CD14-positive monocyte (primary cell): Measurements from ENCODE around the gene PRSS27. TPM values are rescaled to one million over a fixed set of nuclear protein-coding genes. Genes with fewer than 3 reads are reported as not detected.

Experiments
- DNase-seq, 3 donors: peaks; one replicate each; pipeline ENCODE4 v3.0.0-alpha.2; 2011 to 2022
- H2AFZ ChIP-seq: 2 replicates; pipeline ENCODE4 v1.6.0; 2012; ENCODE audit warnings: mild to moderate bottlenecking, low read depth, low read length, inconsistent platforms; ENCODE audit not compliant: insufficient read depth, poor library complexity, severe bottlenecking
- H3K27ac ChIP-seq, 2 donors: 1 replicate in 1 of 2; 2 replicates in 1 of 2; pipeline ENCODE4 v1.5.1; 2012 to 2013; ENCODE audit warnings: low read length in 2 of 2, control low read depth in 1 of 2, inconsistent platforms in 1 of 2, low read depth in 1 of 2, mild to moderate bottlenecking in 1 of 2
- H3K27me3 ChIP-seq, 2 donors: one replicate each; pipeline versions ENCODE4 v1.6.0 to v1.6.1; 2011 to 2013; ENCODE audit warnings: low read length in 2 of 2; ENCODE audit not compliant: control insufficient read depth in 2 of 2, insufficient read depth in 2 of 2
- H3K36me3 ChIP-seq, 2 donors: replicated peaks in 1 of 2; 1 replicate in 1 of 2; 2 replicates in 1 of 2; pipeline versions ENCODE4 v1.5.1 to v1.6.1; 2012 to 2013; ENCODE audit warnings: low read length in 2 of 2, control low read depth in 1 of 2, inconsistent platforms in 1 of 2, mild to moderate bottlenecking in 1 of 2; ENCODE audit not compliant: insufficient read depth in 2 of 2, control insufficient read depth in 1 of 2
- H3K4me1 ChIP-seq, 2 donors: 1 replicate in 1 of 2; 2 replicates in 1 of 2; pipeline versions ENCODE4 v1.5.1 to v1.6.1; 2012 to 2013; ENCODE audit warnings: low read length in 2 of 2, control low read depth in 1 of 2, inconsistent platforms in 1 of 2, mild to moderate bottlenecking in 1 of 2, moderate library complexity in 1 of 2; ENCODE audit not compliant: insufficient read depth in 2 of 2, control insufficient read depth in 1 of 2
- H3K4me2 ChIP-seq: replicated peaks from 2 replicates; pipeline ENCODE3; 2012; ENCODE audit warnings: low read length, moderate library complexity, mild to moderate bottlenecking; ENCODE audit not compliant: poor library complexity, severe bottlenecking; ENCODE audit errors: extremely low read depth
- H3K4me3 ChIP-seq, 3 experiments: fragments of 200-600 bp in 1 of 3; sonication (generic) in 1 of 3; replicated peaks in 1 of 3; 1 replicate in 2 of 3; 2 replicates in 1 of 3; pipeline ENCODE4 v1.5.1; 2011 to 2013; ENCODE audit warnings: low read length in 3 of 3, mild to moderate bottlenecking in 3 of 3, control low read depth in 2 of 3, low read depth in 2 of 3, inconsistent platforms in 1 of 3, moderate library complexity in 1 of 3
- H3K79me2 ChIP-seq: 2 replicates; pipeline ENCODE4 v1.6.0; 2012; ENCODE audit warnings: mild to moderate bottlenecking, control low read depth, inconsistent platforms, low read length, moderate library complexity; ENCODE audit not compliant: insufficient read depth
- H3K9ac ChIP-seq: 2 replicates; pipeline ENCODE4 v1.6.0; 2017; ENCODE audit warnings: low read length, mild to moderate bottlenecking; ENCODE audit not compliant: insufficient read depth, poor library complexity, severe bottlenecking
- H3K9me3 ChIP-seq, 2 donors: replicated peaks in 1 of 2; 1 replicate in 1 of 2; 2 replicates in 1 of 2; pipeline versions ENCODE4 v1.5.1 to v1.6.1; 2012 to 2013; ENCODE audit warnings: low read length in 2 of 2, control low read depth in 1 of 2; ENCODE audit not compliant: control insufficient read depth in 1 of 2, insufficient read depth in 1 of 2
- H4K20me1 ChIP-seq: 2 replicates; pipeline ENCODE4 v1.6.0; 2012; ENCODE audit warnings: mild to moderate bottlenecking, low read length, control low read depth, moderate library complexity; ENCODE audit not compliant: insufficient read depth
- H3K27ac Mint-ChIP-seq, 7 donors: one replicate each; pipeline ENCODE4 v1.8.0; 2020; ENCODE audit warnings: mild to moderate bottlenecking in 7 of 7, mixed read lengths in 7 of 7, moderate library complexity in 6 of 7, inconsistent platforms in 2 of 7
- H3K27me3 Mint-ChIP-seq, 3 donors: one replicate each; pipeline ENCODE4 v1.8.0; 2021 to 2022; ENCODE audit warnings: low read depth in 3 of 3, mild to moderate bottlenecking in 3 of 3, mixed read lengths in 3 of 3, moderate library complexity in 3 of 3, inconsistent platforms in 1 of 3
- H3K36me3 Mint-ChIP-seq, 2 donors: one replicate each; pipeline ENCODE4 v1.8.0; 2020; ENCODE audit warnings: mixed read lengths in 2 of 2, inconsistent platforms in 1 of 2, mild to moderate bottlenecking in 1 of 2
- H3K4me1 Mint-ChIP-seq: one replicate; pipeline ENCODE4 v1.8.0; 2020; ENCODE audit warnings: mild to moderate bottlenecking, mixed read lengths
- H3K4me3 Mint-ChIP-seq, 2 donors: one replicate each; pipeline ENCODE4 v1.8.0; 2020; ENCODE audit warnings: mild to moderate bottlenecking in 2 of 2, mixed read lengths in 2 of 2, moderate library complexity in 1 of 2
- H3K9me3 Mint-ChIP-seq, 7 donors: one replicate each; pipeline ENCODE4 v1.8.0; 2020 to 2022; ENCODE audit warnings: mixed read lengths in 7 of 7, mild to moderate bottlenecking in 6 of 7, moderate library complexity in 6 of 7, inconsistent platforms in 2 of 7
- CTCF ChIP-seq: fragments of 200-600 bp; IDR thresholded peaks from one replicate; pipeline ENCODE4 v1.8.0; 2022; ENCODE audit warnings: antibody characterized with exemption, mild to moderate bottlenecking
- WGBS: methylation state at CpG from one replicate; pipeline ENCODE4 v1.1.5; 2013; ENCODE audit warnings: missing lambda C conversion rate; ENCODE audit not compliant: insufficient coverage; 5-methylcytosine and 5-hydroxymethylcytosine counted together
- intact Hi-C, 2 donors: fragments of 100-400 bp; cut with micrococcal nuclease; formaldehyde crosslinking; loops; one replicate each; pipeline versions ENCODE4 v1.15.0 to v1.15.1; 2023
- polyA plus RNA-seq, 3 donors: library from polyadenylated mRNA; depleted of rRNA in 1 of 3; unstranded in 2 of 3; stranded (reverse) in 1 of 3; fragments of 300-500 nt in 2 of 3; fragments of >200 nt in 1 of 3; fragmentation: Illumina TruSeq in 2 of 3; gene quantifications; 1 replicate in 2 of 3; 2 replicates in 1 of 3; pipeline ENCODE4 v1.2.3, GENCODE V29; 2012 to 2021

The PRSS27 gene
- polyA plus RNA-seq, 3 donors = 1.1 TPM; not detected in 2

GRCh38 chr16:2704166-2704982 lies 15.7 kb downstream of the PRSS27 start:
- Mint-ChIP-seq H3K27me3 (peaks cover 0 to 1% (median under 1%) of the 10 kb centered on the region in 3 donors), H3K9me3 (no peaks in the 10 kb centered on the region), H3K4me3 (no peak overlapping the region), H3K27ac (no peak overlapping the region), H3K36me3 (peaks cover 57 to 99% of the 10 kb centered on the region in 2 donors), H3K4me1 (no peaks in the 10 kb centered on the region)
- H3K9ac ChIP-seq = no peak overlapping the region
- H4K20me1 ChIP-seq = peaks cover 100% of the 10 kb centered on the region
- H3K79me2 ChIP-seq = peaks cover 3% of the 10 kb centered on the region
- DNase-seq = no peak
- no peak for TF ChIP-seq CTCF
- H3K27ac ChIP-seq = no peak overlapping the region
- no peaks in the 10 kb centered on the region for H3K4me1 ChIP-seq
- H3K4me2 ChIP-seq = no peak overlapping the region
- intact Hi-C loops = no loop called here
- 95% methylated on average over 29 of the region's 33 CpGs for WGBS
- H3K36me3 ChIP-seq = peaks cover 97 to 100% of the 10 kb centered on the region in 2 donors
- H3K9me3 ChIP-seq = no peaks in the 10 kb centered on the region
- H3K27me3 ChIP-seq = no peaks in the 10 kb centered on the region
- no peak overlapping the region for H2AFZ ChIP-seq
- H3K4me3 ChIP-seq = no peak overlapping the region

DNA sequence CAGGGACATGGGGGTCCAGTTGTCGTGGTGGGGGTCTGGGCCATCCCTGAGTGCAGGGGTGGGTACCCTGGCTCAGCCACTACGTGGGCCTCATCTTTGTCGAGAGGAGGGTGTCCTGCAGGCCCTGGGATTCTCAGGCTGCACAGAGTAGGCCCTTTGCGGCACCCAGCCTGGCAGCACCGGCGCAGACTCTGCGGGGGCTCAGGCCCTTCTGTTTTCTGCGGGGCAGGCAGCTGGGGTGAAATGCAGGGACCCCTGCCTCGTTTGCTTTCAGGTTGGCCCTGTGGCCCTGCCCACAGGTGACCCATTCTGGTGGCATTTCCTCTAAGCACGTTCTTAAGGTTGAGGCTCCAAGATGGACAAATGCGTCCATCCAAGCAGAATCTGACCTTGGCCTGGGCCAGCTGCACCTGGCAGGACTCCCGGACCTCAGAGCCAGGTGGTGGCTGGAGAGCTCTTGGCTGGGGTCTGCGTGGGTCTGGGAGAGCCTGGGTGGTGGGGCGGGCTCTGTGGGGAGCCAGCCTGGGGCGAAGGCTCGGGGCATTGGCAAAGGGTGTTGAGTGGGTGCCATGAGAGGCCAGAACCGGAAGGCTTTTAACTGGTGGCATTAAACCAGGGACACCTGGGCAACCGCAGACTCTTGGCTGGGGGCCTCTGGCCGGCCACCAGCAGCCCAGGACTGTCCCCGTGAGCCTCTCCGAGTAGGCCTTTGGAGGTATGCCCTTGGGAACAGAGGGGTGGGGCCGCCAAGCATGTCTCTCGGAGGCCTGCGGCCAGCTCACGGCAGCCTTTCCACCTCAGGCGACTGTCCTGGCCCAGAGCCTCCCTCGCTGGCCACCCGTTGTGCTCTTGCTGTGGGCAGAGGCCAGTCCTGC lies 16.9 kb downstream of the PRSS27 start:
- Mint-ChIP-seq H3K27me3 (peaks cover 0 to 2% (median 1%) of the 10 kb centered on the region in 3 donors), H3K27ac (no peak overlapping the region), H3K4me3 (no peak overlapping the region), H3K4me1 (no peaks in the 10 kb centered on the region), H3K9me3 (no peaks in the 10 kb centered on the region), H3K36me3 (peaks cover 61 to 98% of the 10 kb centered on the region in 2 donors)
- Histone ChIP-seq H3K9ac (no peak overlapping the region), H3K4me3 (no peak overlapping the region), H3K27me3 (no peaks in the 10 kb centered on the region), H3K36me3 (peaks cover 98 to 99% of the 10 kb centered on the region in 2 donors), H3K9me3 (no peaks in the 10 kb centered on the region), H3K4me2 (no peak overlapping the region), H3K27ac (no peak overlapping the region), H3K4me1 (no peaks in the 10 kb centered on the region), H3K79me2 (peaks cover 3% of the 10 kb centered on the region), H4K20me1 (peaks cover 99% of the 10 kb centered on the region), H2AFZ (no peak overlapping the region)
- DNase-seq = no peak
- no peak for TF ChIP-seq CTCF
- intact Hi-C loops = no loop called here
- WGBS = 98% methylated on average over 28 of the region's 28 CpGs
